ENCODE measurements around the gene SHISA5. TPM values are rescaled to one million over a fixed set of nuclear protein-coding genes. Genes with fewer than 3 reads are reported as not detected.

Gene SHISA5
- total and polyA plus RNA-seq, 2 experiments from 2014 or later = 146 to 166 TPM

DNA sequence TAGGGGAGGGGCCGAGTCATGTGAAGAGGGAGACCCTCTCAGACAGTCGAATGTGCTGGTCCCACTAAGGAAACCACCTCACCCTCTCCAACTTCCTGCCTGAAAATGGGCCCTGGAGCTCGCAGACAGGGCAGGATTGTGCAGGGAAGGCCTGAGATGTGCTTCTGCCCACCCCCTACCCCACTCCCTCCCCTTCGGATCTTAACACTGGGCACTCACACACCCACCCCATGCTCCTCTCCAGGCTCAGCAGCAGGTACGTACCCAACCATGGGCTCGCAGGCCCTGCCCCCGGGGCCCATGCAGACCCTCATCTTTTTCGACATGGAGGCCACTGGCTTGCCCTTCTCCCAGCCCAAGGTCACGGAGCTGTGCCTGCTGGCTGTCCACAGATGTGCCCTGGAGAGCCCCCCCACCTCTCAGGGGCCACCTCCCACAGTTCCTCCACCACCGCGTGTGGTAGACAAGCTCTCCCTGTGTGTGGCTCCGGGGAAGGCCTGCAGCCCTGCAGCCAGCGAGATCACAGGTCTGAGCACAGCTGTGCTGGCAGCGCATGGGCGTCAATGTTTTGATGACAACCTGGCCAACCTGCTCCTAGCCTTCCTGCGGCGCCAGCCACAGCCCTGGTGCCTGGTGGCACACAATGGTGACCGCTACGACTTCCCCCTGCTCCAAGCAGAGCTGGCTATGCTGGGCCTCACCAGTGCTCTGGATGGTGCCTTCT lies 37.4 kb downstream of the SHISA5 start:
- Mint-ChIP-seq H3K4me3 (peak overlapping the region; percentile 36; the same call in 1 of the 3 replicates), H3K36me3 (ENCODE audit: low read depth) (peaks cover 38% of the 10 kb centered on the region), H3K27ac (peak overlapping the region; percentile 99), H3K27me3 (ENCODE audit: insufficient read depth, low read depth, poor library complexity) (peaks cover 12% of the 10 kb centered on the region), H3K4me1 (peaks cover 28% of the 10 kb centered on the region), H3K9me3 (no peaks in the 10 kb centered on the region)
- DNase-seq (ENCODE audit: low spot score) (no peak), ATAC-seq (peak; percentile 2; the same call in 2 of the 3 replicates)
- TF ChIP-seq STAT1 (IDR thresholded peaks at IDR 0.05; ENCODE audit: unreplicated experiment) = no peak
- TF ChIP-seq ZNF331 (CRISPR knock-in tag; IDR thresholded peaks at IDR 0.05; ENCODE audit: low read depth) = no peak
- TF ChIP-seq, protein P1, sequence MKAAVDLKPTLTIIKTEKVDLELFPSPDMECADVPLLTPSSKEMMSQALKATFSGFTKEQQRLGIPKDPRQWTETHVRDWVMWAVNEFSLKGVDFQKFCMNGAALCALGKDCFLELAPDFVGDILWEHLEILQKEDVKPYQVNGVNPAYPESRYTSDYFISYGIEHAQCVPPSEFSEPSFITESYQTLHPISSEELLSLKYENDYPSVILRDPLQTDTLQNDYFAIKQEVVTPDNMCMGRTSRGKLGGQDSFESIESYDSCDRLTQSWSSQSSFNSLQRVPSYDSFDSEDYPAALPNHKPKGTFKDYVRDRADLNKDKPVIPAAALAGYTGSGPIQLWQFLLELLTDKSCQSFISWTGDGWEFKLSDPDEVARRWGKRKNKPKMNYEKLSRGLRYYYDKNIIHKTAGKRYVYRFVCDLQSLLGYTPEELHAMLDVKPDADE (IDR thresholded peaks at IDR 0.05) = no peak
- TF ChIP-seq, protein P2, sequence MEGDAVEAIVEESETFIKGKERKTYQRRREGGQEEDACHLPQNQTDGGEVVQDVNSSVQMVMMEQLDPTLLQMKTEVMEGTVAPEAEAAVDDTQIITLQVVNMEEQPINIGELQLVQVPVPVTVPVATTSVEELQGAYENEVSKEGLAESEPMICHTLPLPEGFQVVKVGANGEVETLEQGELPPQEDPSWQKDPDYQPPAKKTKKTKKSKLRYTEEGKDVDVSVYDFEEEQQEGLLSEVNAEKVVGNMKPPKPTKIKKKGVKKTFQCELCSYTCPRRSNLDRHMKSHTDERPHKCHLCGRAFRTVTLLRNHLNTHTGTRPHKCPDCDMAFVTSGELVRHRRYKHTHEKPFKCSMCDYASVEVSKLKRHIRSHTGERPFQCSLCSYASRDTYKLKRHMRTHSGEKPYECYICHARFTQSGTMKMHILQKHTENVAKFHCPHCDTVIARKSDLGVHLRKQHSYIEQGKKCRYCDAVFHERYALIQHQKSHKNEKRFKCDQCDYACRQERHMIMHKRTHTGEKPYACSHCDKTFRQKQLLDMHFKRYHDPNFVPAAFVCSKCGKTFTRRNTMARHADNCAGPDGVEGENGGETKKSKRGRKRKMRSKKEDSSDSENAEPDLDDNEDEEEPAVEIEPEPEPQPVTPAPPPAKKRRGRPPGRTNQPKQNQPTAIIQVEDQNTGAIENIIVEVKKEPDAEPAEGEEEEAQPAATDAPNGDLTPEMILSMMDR (conservative IDR thresholded peaks at IDR 0.05; ENCODE audit: low read depth in 2 of 2) = no peak
- TF ChIP-seq JUNB (IDR thresholded peaks at IDR 0.05; ENCODE audit: unreplicated experiment) = no peak
- TF ChIP-seq EZH2 (IDR thresholded peaks at IDR 0.05; ENCODE audit: low read depth, unreplicated experiment) = no peak
- no peak for TF ChIP-seq CREB1 (CRISPR knock-in tag; IDR thresholded peaks at IDR 0.05; ENCODE audit: low read depth)
- H3K4me2 ChIP-seq = no peak overlapping the region; the same call in 1 of the 2 replicates
- H3K27ac ChIP-seq (ENCODE audit: low read depth) = peak overlapping the region; percentile 96
- H3K36me3 ChIP-seq (ENCODE audit: insufficient read depth) = peaks cover 9% of the 10 kb centered on the region; the same call in 1 of the 2 replicates
- peaks cover 2% of the 10 kb centered on the region; the same call in 1 of the 2 replicates for H3K4me1 ChIP-seq (ENCODE audit: insufficient read depth)
- no peaks in the 10 kb centered on the region for H4K20me1 ChIP-seq (replicated peaks; ENCODE audit: insufficient read depth)
- H3K9me2 ChIP-seq (ENCODE audit: insufficient read depth) = no peaks in the 10 kb centered on the region
- no peak overlapping the region for H2AFZ ChIP-seq
- peaks cover 13% of the 10 kb centered on the region for H3K79me2 ChIP-seq (replicated peaks; ENCODE audit: insufficient read depth)
- H3K4me3 ChIP-seq = no peak overlapping the region
- peaks cover 8% of the 10 kb centered on the region; the same call in 1 of the 2 replicates for H3F3A ChIP-seq (replicated peaks; ENCODE audit: low read depth)
- H3K27me3 ChIP-seq (ENCODE audit: insufficient read depth) = no peaks in the 10 kb centered on the region

DNA sequence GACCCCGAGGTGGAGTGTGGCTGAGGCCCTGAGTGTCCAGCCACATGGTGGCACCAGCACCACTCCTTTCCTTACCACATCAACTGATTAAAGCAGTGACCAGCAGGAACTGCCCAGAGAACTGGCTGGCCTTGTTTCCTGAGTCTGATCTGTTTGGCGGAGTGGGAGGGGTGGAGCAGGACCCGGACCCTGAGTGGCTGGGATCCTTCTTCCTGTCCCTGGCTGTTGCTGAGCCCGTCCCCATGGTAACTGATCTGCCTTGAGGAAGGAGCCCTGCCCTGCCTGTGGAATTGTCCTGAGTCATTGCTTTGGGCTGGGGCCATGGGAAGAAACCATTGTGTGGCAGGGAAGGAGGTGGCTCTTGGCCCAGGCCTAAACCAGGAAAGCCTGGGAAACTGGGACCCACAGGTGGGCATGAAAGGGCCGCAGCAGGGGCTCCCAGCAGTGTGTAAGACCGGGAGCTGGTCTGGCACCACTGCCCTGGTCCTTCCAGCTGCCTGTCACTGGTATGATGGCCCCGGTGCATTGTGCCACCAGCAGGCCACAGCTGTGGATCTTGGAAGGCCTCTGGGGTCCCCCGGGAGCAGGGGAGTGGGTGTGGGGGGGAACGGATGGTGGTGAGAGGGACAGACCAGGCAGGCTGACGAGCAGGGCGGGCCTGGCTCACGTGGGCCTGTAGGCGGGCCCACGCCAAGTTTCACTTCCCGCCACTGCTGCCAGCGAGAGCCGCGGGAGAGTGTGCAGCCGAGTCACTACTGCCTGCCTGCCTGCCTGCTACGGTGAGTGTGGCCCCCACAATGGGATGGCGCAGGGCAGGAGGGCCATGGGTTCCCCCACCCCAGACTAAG lies 38.2 kb downstream of the SHISA5 start:
- peak overlapping the region; percentile 52 for H3K4me3 Mint-ChIP-seq
- Histone ChIP-seq H3K4me3 (no peak overlapping the region), H3K4me1 (ENCODE audit: insufficient read depth) (no peaks in the 10 kb centered on the region)

More for the DNA sequence above, 38.2 kb downstream of the SHISA5 start:
- Mint-ChIP-seq H3K9me3 (no peaks in the 10 kb centered on the region), H3K36me3 (ENCODE audit: low read depth) (peaks cover 45% of the 10 kb centered on the region), H3K4me1 (peaks cover 28% of the 10 kb centered on the region), H3K27me3 (ENCODE audit: insufficient read depth, low read depth, poor library complexity) (peaks cover 12% of the 10 kb centered on the region), H3K27ac (peak overlapping the region; percentile 99)
- Histone ChIP-seq H3K79me2 (replicated peaks; ENCODE audit: insufficient read depth) (peaks cover 5% of the 10 kb centered on the region), H3K27me3 (ENCODE audit: insufficient read depth) (no peaks in the 10 kb centered on the region), H3K9me2 (ENCODE audit: insufficient read depth) (no peaks in the 10 kb centered on the region), H2AFZ (no peak overlapping the region), H3K27ac (ENCODE audit: low read depth) (peak overlapping the region; percentile 96), H3K36me3 (ENCODE audit: insufficient read depth) (peaks cover 15% of the 10 kb centered on the region; the same call in 1 of the 2 replicates), H4K20me1 (replicated peaks; ENCODE audit: insufficient read depth) (no peaks in the 10 kb centered on the region; the same call in 1 of the 2 replicates), H3F3A (replicated peaks; ENCODE audit: low read depth) (peaks cover 8% of the 10 kb centered on the region; the same call in 1 of the 2 replicates), H3K4me2 (peak overlapping the region; percentile 56; the same call in 1 of the 2 replicates)
- ATAC-seq (peak; percentile 91), DNase-seq (ENCODE audit: low spot score) (peak; percentile 99)
- TF ChIP-seq STAT1 (IDR thresholded peaks at IDR 0.05; ENCODE audit: unreplicated experiment) = no peak
- TF ChIP-seq NANOG (IDR thresholded peaks at IDR 0.05; ENCODE audit: borderline replicate concordance) = no peak
- TF ChIP-seq EZH2 (IDR thresholded peaks at IDR 0.05; ENCODE audit: low read depth, unreplicated experiment) = no peak
- TF ChIP-seq ZNF331 (CRISPR knock-in tag; IDR thresholded peaks at IDR 0.05; ENCODE audit: low read depth) = no peak
- TF ChIP-seq, protein P1 (IDR thresholded peaks at IDR 0.05) = 0 out of 2 replicates have a peak, but pooled peaks have one; percentile 24
- TF ChIP-seq EZH2phosphoT487 (IDR thresholded peaks at IDR 0.05; ENCODE audit: unreplicated experiment) = no peak
- peak; percentile 62 for TF ChIP-seq POLR2AphosphoS5 (IDR thresholded peaks at IDR 0.05; ENCODE audit: low read depth)
- no peak for TF ChIP-seq CREB1 (CRISPR knock-in tag; IDR thresholded peaks at IDR 0.05; ENCODE audit: low read depth)
- TF ChIP-seq, protein P2 (conservative IDR thresholded peaks at IDR 0.05; ENCODE audit: low read depth in 2 of 2) = peak; percentile 70 to 96
- no peak for TF ChIP-seq ZNF114 (CRISPR knock-in tag; IDR thresholded peaks at IDR 0.05)
- no peak for TF ChIP-seq JUNB (IDR thresholded peaks at IDR 0.05; ENCODE audit: unreplicated experiment)

Data from GM23338 (cell line).